ENCODE data around the gene AKAP12.

Gene AKAP12

DNA sequence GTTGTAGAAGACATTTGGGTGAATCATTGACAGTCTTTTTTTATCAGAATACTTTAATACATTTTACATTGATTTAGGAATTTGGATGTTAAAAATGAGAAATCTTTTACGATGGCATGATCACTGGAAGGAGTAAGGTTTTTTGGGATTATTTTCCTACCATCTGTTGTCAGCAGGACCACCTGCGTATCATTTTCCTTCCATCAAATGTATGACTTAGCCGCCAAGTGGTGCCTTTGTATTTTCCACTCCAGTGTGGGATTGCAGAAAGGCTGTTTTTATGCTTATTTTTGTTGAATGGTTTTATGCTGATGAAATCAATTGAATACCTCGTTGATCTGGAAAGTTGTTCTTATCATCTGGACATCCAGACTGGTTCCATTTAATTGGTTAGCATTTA, 35.8 kb downstream of the AKAP12 start:
- Histone ChIP-seq H3K9me3 (ENCODE audit: control insufficient read depth, insufficient read depth, low read length) (no peaks in the 10 kb centered on the region), H3F3A (ENCODE audit: control insufficient read depth, insufficient read depth) (no peaks in the 10 kb centered on the region), H4K20me1 (ENCODE audit: control insufficient read depth, insufficient read depth, low read depth, low read length) (no peaks in the 10 kb centered on the region), H3K27me3 (ENCODE audit: control insufficient read depth, low read length) (peaks cover 10% of the 10 kb centered on the region), H3K9me2 (replicated peaks; ENCODE audit: control insufficient read depth, low read length) (no peaks in the 10 kb centered on the region), H3K36me3 (ENCODE audit: control insufficient read depth, low read length) (no peaks in the 10 kb centered on the region), H3K27ac (ENCODE audit: low read depth, low read length) (no peak overlapping the region), H3K4me3 (ENCODE audit: low read length) (no peak overlapping the region), H3K4me2 (ENCODE audit: low read length) (no peak overlapping the region), H3K79me2 (ENCODE audit: control insufficient read depth, low read length) (no peaks in the 10 kb centered on the region), H3K4me1 (ENCODE audit: control insufficient read depth, low read length) (no peaks in the 10 kb centered on the region)
- TF ChIP-seq, protein P1, sequence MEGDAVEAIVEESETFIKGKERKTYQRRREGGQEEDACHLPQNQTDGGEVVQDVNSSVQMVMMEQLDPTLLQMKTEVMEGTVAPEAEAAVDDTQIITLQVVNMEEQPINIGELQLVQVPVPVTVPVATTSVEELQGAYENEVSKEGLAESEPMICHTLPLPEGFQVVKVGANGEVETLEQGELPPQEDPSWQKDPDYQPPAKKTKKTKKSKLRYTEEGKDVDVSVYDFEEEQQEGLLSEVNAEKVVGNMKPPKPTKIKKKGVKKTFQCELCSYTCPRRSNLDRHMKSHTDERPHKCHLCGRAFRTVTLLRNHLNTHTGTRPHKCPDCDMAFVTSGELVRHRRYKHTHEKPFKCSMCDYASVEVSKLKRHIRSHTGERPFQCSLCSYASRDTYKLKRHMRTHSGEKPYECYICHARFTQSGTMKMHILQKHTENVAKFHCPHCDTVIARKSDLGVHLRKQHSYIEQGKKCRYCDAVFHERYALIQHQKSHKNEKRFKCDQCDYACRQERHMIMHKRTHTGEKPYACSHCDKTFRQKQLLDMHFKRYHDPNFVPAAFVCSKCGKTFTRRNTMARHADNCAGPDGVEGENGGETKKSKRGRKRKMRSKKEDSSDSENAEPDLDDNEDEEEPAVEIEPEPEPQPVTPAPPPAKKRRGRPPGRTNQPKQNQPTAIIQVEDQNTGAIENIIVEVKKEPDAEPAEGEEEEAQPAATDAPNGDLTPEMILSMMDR (IDR thresholded peaks at IDR 0.05; ENCODE audit: low read depth, low read length, poor library complexity, severe bottlenecking): no peak
- no peak for TF ChIP-seq EZH2phosphoT487 (IDR thresholded peaks at IDR 0.05; ENCODE audit: borderline replicate concordance, low read length)

DNA sequence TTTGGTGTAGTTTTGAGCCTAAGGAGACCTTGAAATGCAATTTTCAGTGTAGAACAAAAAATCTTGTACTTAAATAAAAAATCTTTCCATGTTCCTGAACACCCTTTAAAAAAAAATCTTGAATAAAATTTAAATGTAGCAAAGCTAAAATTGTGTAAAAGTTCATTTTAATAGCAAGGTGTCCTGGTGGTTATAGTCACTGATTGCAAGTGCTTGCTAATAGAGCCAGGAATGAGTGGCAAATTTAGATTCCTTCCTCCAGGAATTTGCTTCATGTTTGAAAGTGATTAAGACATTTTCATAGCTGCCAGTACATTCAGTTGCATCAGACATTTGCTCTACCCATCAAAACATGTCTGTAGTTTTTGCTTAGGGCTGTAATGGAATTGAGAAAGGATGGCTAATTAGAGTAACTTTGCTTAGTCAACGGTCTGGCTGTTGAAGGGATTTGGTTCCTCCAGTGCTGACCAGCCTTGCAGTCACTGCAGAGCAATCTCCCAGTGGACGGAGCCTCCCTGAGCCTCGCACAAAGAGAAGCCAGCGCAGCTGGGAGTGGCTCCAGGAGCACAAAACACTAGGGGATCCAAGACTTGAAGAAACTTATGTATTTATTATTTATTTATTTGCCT, 36.5 kb downstream of the AKAP12 start:
- TF ChIP-seq, protein P1 (IDR thresholded peaks at IDR 0.05; ENCODE audit: low read depth, low read length, poor library complexity, severe bottlenecking): no peak
- TF ChIP-seq EZH2phosphoT487 (IDR thresholded peaks at IDR 0.05; ENCODE audit: borderline replicate concordance, low read length): no peak
- Histone ChIP-seq H3K36me3 (ENCODE audit: control insufficient read depth, low read length) (no peaks in the 10 kb centered on the region), H3F3A (ENCODE audit: control insufficient read depth, insufficient read depth) (no peaks in the 10 kb centered on the region), H3K9me3 (ENCODE audit: control insufficient read depth, insufficient read depth, low read length) (no peaks in the 10 kb centered on the region), H3K27ac (ENCODE audit: low read depth, low read length) (no peak overlapping the region), H3K4me1 (ENCODE audit: control insufficient read depth, low read length) (no peaks in the 10 kb centered on the region), H3K79me2 (ENCODE audit: control insufficient read depth, low read length) (no peaks in the 10 kb centered on the region), H3K4me3 (ENCODE audit: low read length) (no peak overlapping the region), H3K27me3 (ENCODE audit: control insufficient read depth, low read length) (peaks cover 10% of the 10 kb centered on the region), H3K4me2 (ENCODE audit: low read length) (no peak overlapping the region), H3K9me2 (replicated peaks; ENCODE audit: control insufficient read depth, low read length) (no peaks in the 10 kb centered on the region), H4K20me1 (ENCODE audit: control insufficient read depth, insufficient read depth, low read depth, low read length) (no peaks in the 10 kb centered on the region)

DNA sequence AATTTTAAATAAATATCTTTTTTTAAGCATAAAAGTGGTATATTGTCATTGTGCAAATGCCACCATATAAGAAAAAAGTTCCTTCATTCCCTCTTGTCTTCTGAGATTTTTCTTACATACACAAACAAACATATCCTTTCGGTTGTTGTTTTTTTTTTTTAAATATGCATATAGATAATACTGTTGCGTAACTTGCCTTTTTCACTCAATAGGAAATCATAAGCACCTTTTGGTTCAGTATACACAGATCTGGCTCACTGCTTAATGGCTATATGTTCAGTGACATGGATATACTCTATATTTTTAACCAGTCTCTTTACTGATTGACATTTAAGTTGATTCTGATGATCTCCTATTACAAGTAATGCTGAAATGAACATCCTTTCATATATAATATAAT, 40.1 kb downstream of the AKAP12 start:
- peaks cover 10% of the 10 kb centered on the region for H3K27me3 ChIP-seq (ENCODE audit: control insufficient read depth, low read length)
- H3K4me1 ChIP-seq (ENCODE audit: control insufficient read depth, low read length): peaks cover 2% of the 10 kb centered on the region
- H3K4me2 ChIP-seq (ENCODE audit: low read length): no peak overlapping the region
- no peak for TF ChIP-seq EZH2phosphoT487 (IDR thresholded peaks at IDR 0.05; ENCODE audit: borderline replicate concordance, low read length)
- TF ChIP-seq, protein P1 (IDR thresholded peaks at IDR 0.05; ENCODE audit: low read depth, low read length, poor library complexity, severe bottlenecking): no peak
- no peaks in the 10 kb centered on the region for H3F3A ChIP-seq (ENCODE audit: control insufficient read depth, insufficient read depth)
- H4K20me1 ChIP-seq (ENCODE audit: control insufficient read depth, insufficient read depth, low read depth, low read length): no peaks in the 10 kb centered on the region
- no peak overlapping the region for H3K4me3 ChIP-seq (ENCODE audit: low read length)
- no peaks in the 10 kb centered on the region for H3K36me3 ChIP-seq (ENCODE audit: control insufficient read depth, low read length)
- H3K9me3 ChIP-seq (ENCODE audit: control insufficient read depth, insufficient read depth, low read length): no peaks in the 10 kb centered on the region
- no peaks in the 10 kb centered on the region for H3K9me2 ChIP-seq (replicated peaks; ENCODE audit: control insufficient read depth, low read length)
- no peaks in the 10 kb centered on the region for H3K79me2 ChIP-seq (ENCODE audit: control insufficient read depth, low read length)
- H3K27ac ChIP-seq (ENCODE audit: low read depth, low read length): no peak overlapping the region

Measured in DOHH2 (cell line).